Sigmoid colon (tissue), 4 donors: ENCODE data around the gene PTPRN.

ENCODE experiments used
- POLR2A ChIP-seq, 2 donors: fragments of 450-650 bp; IDR thresholded peaks; one replicate each; pipeline ENCODE4 v1.6.1; 2016; ENCODE audit warnings: antibody characterized with exemption in 2 of 2, mild to moderate bottlenecking in 2 of 2, moderate library complexity in 2 of 2
- POLR2AphosphoS5 ChIP-seq, 4 donors: sonication (generic); formaldehyde crosslinking; IDR thresholded peaks; one replicate each; pipeline ENCODE4 v1.6.1; 2017; ENCODE audit warnings: antibody characterized with exemption in 4 of 4
- TF ChIP-seq, protein P1 (sequence below), 4 experiments: fragments of 450-650 bp in 3 of 4; fragments of 200-600 bp in 1 of 4; IDR thresholded peaks; one replicate each; pipeline ENCODE4 v1.5.1; 2016 to 2019; ENCODE audit warnings: antibody characterized with exemption in 4 of 4, mild to moderate bottlenecking in 3 of 4, moderate library complexity in 2 of 4

DNA sequence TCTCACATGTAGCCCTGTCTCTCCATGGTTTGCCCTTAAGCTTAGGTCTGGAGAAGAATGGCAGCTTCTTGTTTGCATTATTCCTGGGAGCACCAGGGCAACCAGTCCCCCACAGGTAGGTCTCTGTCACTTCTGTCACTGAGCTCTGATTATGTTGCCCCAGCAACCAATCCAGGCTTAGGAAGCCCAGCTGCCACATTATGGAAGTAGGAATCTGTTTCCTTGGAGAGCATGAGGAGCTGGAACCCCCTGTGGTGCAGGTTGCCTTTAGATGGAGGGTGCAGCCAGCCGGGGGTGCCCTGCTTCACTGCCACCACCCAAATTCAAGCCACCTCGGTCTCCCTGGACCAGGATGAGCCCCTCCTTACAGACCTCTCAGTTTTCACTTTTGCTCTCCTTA is 18.5 kb upstream of the PTPRN start:
- TF ChIP-seq, protein P1, sequence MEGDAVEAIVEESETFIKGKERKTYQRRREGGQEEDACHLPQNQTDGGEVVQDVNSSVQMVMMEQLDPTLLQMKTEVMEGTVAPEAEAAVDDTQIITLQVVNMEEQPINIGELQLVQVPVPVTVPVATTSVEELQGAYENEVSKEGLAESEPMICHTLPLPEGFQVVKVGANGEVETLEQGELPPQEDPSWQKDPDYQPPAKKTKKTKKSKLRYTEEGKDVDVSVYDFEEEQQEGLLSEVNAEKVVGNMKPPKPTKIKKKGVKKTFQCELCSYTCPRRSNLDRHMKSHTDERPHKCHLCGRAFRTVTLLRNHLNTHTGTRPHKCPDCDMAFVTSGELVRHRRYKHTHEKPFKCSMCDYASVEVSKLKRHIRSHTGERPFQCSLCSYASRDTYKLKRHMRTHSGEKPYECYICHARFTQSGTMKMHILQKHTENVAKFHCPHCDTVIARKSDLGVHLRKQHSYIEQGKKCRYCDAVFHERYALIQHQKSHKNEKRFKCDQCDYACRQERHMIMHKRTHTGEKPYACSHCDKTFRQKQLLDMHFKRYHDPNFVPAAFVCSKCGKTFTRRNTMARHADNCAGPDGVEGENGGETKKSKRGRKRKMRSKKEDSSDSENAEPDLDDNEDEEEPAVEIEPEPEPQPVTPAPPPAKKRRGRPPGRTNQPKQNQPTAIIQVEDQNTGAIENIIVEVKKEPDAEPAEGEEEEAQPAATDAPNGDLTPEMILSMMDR (IDR thresholded peaks at IDR 0.05), result no peak
- TF ChIP-seq POLR2AphosphoS5 (IDR thresholded peaks at IDR 0.05) (no peak), POLR2A (IDR thresholded peaks at IDR 0.05) (no peak)
